IPS-NIHi7 (cell line): ENCODE measurements around the gene SRRM1.
"Not testable (repeated sequence)": the region's sequence is repeated elsewhere in the genome, so short reads cannot be mapped to it uniquely, and the experiment has no call there.

Experiments used
- DNase-seq: peaks from one replicate; pipeline ENCODE4 v3.0.0; 2012; ENCODE audit warnings: mixed read lengths; ENCODE audit errors: extremely low spot score

The SRRM1 gene

GRCh38 chr1:24694380-24694843 lies 51.3 kb downstream of the SRRM1 start:
- DNase-seq = no peak

- DNase-seq = no peak
Observed at GRCh38 chr1:24695202-24695974, 52.3 kb downstream of the SRRM1 start.

GRCh38 chr1:24696041-24696755 lies 53.1 kb downstream of the SRRM1 start:
- DNase-seq = no peak

- no peak for DNase-seq
Observed at GRCh38 chr1:24696756-24697330, 53.7 kb downstream of the SRRM1 start.

- not testable (repeated sequence) for DNase-seq
Observed at GRCh38 chr1:24697453-24698001, 54.4 kb downstream of the SRRM1 start.

GRCh38 chr1:24698326-24698725 lies 55.2 kb downstream of the SRRM1 start:
- DNase-seq = not testable (repeated sequence)

- DNase-seq = peak; percentile 6
Observed at GRCh38 chr1:24699628-24700027, 56.5 kb downstream of the SRRM1 start.

GRCh38 chr1:24702511-24703293 lies 59.6 kb downstream of the SRRM1 start:
- DNase-seq = no peak

GRCh38 chr1:24704411-24705259 lies 61.5 kb downstream of the SRRM1 start:
- peak; percentile 60 for DNase-seq

GRCh38 chr1:24705260-24706073 lies 62.4 kb downstream of the SRRM1 start:
- peak; percentile 97 for DNase-seq

GRCh38 chr1:24706074-24706389 lies 62.9 kb downstream of the SRRM1 start:
- DNase-seq = not testable (repeated sequence)

GRCh38 chr1:24707687-24708086 lies 64.6 kb downstream of the SRRM1 start:
- DNase-seq = peak; percentile 3

- no peak for DNase-seq
Observed at GRCh38 chr1:24708938-24709337, 65.8 kb downstream of the SRRM1 start.

- DNase-seq = no peak
Observed at GRCh38 chr1:24709791-24710441, 66.8 kb downstream of the SRRM1 start.

- no peak for DNase-seq
Observed at GRCh38 chr1:24711329-24711728, 68.2 kb downstream of the SRRM1 start.

- DNase-seq = no peak
Observed at GRCh38 chr1:24713176-24713575, 70.1 kb downstream of the SRRM1 start.

GRCh38 chr1:24713736-24714135 lies 70.6 kb downstream of the SRRM1 start:
- DNase-seq = peak; percentile 5

- DNase-seq = peak; percentile 3
Observed at GRCh38 chr1:24714859-24715520, 71.9 kb downstream of the SRRM1 start.

GRCh38 chr1:24715658-24716057 lies 72.6 kb downstream of the SRRM1 start:
- DNase-seq = no peak
